ENCODE data around the gene RRAS2.
"Not testable (repeated sequence)": the region's sequence is repeated elsewhere in the genome, so short reads cannot be mapped to it uniquely, and the experiment has no call there.

The RRAS2 gene

DNA sequence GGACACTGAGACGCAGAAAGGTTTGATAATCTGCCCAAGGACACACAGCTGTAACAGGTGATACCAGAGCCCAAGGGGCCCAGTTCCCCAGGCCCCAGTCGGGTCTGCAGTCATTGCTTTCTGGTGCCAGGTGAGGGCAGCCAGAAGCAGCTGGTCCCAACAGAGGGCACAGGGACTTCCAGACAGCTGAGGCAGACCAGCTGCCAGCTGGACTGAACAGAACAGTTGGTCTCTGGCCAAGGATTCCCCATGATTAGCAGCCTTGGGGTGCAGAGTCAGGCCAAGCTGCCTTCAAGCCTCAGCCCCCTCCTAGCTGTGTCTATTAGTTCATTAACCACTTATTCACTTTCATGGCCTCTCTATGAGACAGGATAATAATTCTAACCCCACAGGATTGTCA is 105.6 kb downstream of the RRAS2 start:
- no peak for DNase-seq

DNA sequence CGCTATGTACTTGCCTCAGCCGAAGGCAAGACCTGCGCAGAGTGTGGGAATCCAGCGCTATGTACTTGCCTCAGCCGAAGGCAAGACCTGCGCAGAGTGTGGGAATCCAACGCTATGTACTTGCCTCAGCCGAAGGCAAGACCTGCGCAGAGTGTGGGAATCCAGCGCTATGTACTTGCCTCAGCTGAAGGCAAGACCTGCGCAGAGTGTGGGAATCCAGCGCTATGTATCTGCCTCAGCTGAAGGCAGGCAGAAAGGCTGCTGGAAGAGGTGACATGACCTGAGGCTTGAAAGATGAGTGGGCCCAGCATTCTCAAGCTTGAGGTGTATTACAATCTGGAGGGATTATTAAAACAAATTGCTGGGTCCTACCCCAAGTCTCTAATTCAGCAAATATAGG is 106.5 kb downstream of the RRAS2 start:
- DNase-seq, result not testable (repeated sequence)

- DNase-seq, result no peak
Observed at GRCh38 chr11:14251754-14252153, 107.2 kb downstream of the RRAS2 start.

DNA sequence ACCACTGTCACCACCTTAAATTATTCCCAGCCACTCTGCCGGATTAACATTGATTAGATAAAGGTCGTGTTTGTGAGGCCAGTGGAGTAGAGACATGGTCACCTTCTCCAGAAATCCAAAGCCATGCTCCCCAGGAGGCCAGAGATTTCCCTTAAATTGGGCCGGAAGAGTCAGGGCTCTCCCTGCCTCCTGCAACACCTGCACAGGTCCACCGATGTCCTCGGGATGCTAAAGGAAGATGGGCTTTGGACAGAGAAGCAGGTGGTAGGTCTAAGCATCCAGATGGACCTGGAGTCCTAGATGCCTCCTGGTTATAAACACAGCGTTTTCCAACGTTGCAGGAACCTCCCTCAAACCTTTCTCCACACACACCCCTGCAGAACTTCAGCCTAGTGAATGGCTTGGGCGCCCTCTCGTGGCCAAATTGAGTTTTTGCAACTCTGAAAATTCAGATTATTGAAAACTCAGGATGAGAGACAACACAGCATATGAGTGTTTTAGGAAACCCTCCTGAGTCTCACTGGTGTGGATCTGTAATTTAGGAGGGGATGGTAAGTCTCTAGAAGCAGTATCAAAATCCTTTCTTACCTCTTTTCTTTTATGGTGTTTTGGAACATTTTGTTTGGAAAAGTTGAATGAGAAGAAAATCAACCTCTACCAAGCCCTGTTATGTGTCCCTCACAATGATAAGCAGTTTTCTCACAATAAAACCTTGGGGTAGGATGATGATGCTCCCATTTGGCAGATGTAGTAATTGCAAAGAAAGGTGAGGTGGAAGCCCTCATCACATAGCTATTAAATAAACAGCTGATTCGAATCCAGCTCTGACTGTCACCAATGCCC is 109.6 kb downstream of the RRAS2 start:
- DNase-seq, result peak; percentile 45

DNA sequence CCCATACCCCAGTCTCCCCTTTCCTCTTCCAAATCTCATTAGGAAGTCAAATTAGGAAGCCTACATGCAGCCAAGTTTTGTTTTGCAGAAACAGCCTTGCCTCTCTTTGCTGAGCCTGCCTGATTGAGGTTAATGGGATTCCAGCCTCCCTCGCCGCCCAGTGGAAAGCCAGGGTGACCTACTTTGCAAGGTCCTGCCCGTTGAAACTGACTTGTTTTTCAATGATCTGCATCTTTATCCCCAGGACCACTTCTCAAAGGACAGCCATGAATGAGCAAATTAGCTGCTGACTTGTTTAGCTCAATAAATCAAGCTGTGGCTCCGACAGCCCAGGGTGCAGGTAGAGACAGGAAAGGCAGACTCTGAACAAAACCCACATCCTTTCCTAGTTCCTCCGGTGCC is 110.4 kb downstream of the RRAS2 start:
- no peak for DNase-seq

GRCh38 chr11:14245444-14245843 is 113.5 kb downstream of the RRAS2 start:
- no peak for DNase-seq

DNA sequence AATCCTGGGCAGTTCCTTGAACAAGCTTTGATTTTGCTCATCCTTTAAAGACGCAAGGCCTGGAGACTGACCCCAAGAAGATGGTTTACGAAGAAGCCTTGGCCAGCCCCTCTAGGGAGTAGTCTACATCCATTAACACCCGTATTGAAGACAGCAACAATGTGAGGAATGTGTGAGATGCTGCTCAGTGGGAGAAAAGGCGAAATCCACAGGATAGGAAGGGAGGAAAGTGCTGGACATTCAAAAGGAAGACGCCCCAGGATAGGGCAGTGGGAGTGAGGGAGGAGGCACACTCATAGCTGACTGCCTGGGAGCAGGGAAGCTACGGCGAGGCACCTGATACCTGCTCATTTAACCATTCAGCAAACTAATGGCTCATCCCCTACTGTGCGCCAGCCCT is 114.1 kb downstream of the RRAS2 start:
- DNase-seq, result no peak

- DNase-seq, result no peak
Observed at GRCh38 chr11:14242733-14243132, 116.2 kb downstream of the RRAS2 start.

DNA sequence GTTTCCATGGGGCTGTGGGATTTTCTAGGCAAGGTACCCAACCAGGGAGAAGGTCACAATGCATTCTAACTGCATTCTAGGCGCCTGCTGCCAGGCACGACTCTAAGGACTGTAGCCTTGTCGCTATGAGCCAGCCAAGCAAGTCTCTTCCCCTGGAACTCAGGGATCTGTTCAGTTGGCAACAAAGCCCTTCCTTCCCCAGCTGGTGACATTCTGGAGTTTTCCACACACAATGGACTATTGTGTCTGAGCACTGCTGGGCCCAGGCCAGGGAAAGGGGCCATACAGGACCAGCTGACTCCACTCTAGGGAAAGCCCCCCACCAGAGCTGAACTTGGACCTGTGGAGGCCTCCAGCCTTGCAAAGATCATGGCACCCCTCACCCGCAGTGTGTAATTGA is 116.8 kb downstream of the RRAS2 start:
- DNase-seq, result no peak

GRCh38 chr11:14240951-14241350 is 118.0 kb downstream of the RRAS2 start:
- DNase-seq, result no peak

DNA sequence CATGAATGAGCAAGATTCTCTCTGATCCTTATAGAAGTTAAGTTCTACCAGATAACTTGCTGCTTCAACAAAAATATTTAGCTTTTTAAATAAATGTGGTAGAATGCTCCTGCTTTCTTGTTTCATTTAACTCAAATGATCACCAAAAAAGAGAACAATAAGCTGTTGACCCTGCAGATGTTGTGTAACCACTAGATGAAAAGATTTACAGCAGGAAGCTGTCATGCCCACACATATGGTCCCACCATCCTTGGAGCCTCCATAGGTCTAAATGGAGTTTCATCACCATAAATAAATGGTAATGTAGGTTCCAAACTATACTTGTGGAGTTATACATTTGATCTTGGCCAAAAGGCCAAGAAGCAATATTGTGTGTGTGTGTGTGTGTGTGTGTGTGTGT is 118.8 kb downstream of the RRAS2 start:
- DNase-seq, result no peak

- DNase-seq, result no peak
Observed at GRCh38 chr11:14237444-14237961, 121.5 kb downstream of the RRAS2 start.

DNA sequence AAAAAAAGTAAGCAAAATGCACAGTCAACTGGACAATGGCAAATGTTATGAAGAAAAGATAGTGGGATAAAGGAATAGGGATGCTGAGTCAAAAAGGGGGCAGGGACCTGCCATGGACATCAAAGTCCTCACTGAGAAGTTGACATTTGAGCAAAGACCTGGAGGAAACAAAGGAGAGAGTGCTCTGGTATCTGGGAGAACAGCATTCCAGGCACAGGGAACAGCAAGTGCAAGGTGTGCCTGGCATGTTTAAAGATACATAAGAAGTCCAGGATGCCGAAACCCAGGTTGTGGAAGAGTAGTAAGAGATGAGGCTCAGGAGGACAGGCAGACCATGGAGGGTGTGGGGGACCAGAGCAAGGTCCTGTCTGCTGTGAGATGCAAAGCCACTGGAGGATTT is 123.3 kb downstream of the RRAS2 start:
- DNase-seq, result no peak

DNA sequence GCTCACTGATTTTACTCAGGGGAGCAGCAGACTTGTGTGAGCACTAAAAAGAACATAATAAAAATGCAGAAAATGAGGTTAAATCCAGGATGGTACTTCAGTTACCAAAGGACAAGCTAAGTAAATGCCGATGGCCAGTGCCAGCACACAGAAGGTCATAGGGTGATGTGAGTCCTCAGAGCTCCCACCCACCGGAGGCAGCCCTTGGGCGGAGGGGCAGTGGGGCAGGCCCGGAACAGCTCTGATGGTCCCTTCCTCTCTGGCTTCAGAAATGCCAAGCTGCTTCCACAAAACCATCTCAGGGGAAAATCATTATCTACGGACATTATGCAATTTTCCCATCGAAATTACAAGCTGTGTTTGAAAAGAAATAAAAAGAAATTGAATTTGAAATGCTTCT is 124.5 kb downstream of the RRAS2 start:
- DNase-seq, result no peak

DNA sequence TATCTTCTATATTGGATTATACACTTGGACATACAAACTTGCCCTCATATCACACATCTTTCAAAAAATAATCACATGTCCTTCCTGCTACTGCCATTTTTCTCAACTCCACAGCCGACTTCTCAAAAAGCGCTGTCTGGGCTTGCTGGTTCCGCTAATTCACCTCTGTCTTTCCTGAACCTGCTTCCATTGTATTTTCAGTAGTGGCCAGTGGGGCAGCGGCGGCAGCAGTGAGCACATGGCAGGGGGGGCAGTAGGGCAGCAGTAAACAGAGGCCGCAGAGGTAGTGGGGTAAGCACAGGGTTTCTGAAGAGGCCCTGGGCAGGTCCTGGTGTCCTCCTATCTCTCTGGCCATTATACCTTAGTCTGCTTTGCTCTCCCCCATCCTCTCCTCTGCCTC is 126.3 kb downstream of the RRAS2 start:
- DNase-seq, result no peak

DNA sequence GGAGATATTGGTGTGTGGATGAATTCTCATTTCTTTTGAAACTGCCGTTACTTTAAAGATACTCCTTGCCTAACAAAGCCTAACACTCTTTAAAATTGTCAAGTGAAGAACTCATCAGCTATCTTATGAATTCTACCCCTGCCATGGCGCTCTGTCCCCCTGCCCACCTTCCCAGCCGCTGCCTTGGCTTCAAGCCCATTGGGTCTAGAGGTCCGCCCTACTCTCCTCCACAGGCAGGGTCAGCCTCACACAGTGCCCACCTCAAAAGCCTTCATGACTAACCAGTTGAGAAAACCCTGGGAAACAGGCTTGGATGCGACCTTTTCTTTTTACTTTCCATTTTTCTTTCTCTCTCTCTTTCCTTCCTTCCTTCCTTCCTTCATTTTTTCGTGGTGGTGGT is 128.6 kb downstream of the RRAS2 start:
- no peak for DNase-seq

DNA sequence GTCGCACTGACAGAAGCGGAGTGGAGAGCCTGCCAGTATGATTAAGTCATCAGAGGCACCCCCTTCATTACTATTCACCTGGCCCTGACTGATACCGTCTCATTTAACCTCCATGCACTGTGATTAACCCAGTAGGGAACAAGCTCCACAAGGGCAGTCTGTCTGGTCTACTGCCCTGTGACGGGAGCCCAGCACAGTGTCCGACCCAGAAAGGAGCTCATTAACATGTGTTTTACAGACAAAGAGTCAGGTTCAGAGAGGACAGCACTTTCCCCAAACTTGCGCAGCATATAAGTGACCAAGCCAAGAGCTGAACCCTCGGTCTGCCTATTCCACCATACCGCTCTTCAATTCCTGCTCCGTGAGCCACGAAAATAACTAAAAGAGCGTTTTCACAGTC is 129.5 kb downstream of the RRAS2 start:
- no peak for DNase-seq

GRCh38 chr11:14228356-14228755 is 130.6 kb downstream of the RRAS2 start:
- no peak for DNase-seq

Data from fibroblast of skin of right biceps (primary cell).